Tibial nerve (tissue), 4 donors: Measurements from ENCODE around the gene IL1R1. TPM values are rescaled to one million over a fixed set of nuclear protein-coding genes. Genes with fewer than 3 reads are reported as not detected.

Source experiments
- DNase-seq, 2 donors: peaks; one replicate each; pipeline ENCODE4 v3.0.0-alpha.2; 2019; ENCODE audit warnings: low spot score in 2 of 2
- H3K27ac ChIP-seq, 4 donors: fragments of 200-600 bp; sonication (generic) in 3 of 4; one replicate each; pipeline ENCODE4 v1.5.1; 2017 to 2019; ENCODE audit warnings: mild to moderate bottlenecking in 1 of 4
- H3K27me3 ChIP-seq, 2 donors: fragments of 200-600 bp; sonication (generic) in 1 of 2; one replicate each; pipeline versions ENCODE4 v1.5.1 to v1.6.0; 2017 to 2019
- H3K36me3 ChIP-seq, 3 donors: fragments of 200-600 bp; sonication (generic); one replicate each; pipeline ENCODE4 v1.5.1; 2018 to 2019
- H3K4me1 ChIP-seq, 4 donors: fragments of 200-600 bp; sonication (generic) in 3 of 4; one replicate each; pipeline ENCODE4 v1.5.1; 2017 to 2019
- H3K4me3 ChIP-seq, 4 donors: fragments of 200-600 bp; sonication (generic) in 3 of 4; one replicate each; pipeline ENCODE4 v1.5.1; 2017 to 2019; ENCODE audit warnings: mild to moderate bottlenecking in 1 of 4, moderate library complexity in 1 of 4
- H3K9me3 ChIP-seq, 4 donors: fragments of 200-600 bp; sonication (generic) in 3 of 4; one replicate each; pipeline ENCODE4 v1.5.1; 2017 to 2019
- CTCF ChIP-seq, 5 experiments: fragments of 200-600 bp in 3 of 5; fragments of 450-650 bp in 2 of 5; sonication (generic) in 3 of 5; IDR thresholded peaks; one replicate each; pipeline ENCODE4 v1.5.1; 2016 to 2019; ENCODE audit warnings: antibody characterized with exemption in 5 of 5, mild to moderate bottlenecking in 3 of 5, moderate library complexity in 2 of 5
- EP300 ChIP-seq, 2 donors: sonication (generic); formaldehyde crosslinking; IDR thresholded peaks; one replicate each; pipeline ENCODE4 v1.6.1; 2017; ENCODE audit warnings: antibody characterized with exemption in 2 of 2, mild to moderate bottlenecking in 1 of 2
- POLR2A ChIP-seq, 2 donors: fragments of 450-650 bp; IDR thresholded peaks; one replicate each; pipeline ENCODE4 v1.6.1; 2017; ENCODE audit warnings: antibody characterized with exemption in 2 of 2, mild to moderate bottlenecking in 2 of 2, moderate library complexity in 2 of 2
- WGBS, 2 donors: methylation state at CpG; one replicate each; pipeline ENCODE4 v1.1.5; 2018; 5-methylcytosine and 5-hydroxymethylcytosine counted together
- total RNA-seq, 4 donors: library from RNA; depleted of rRNA; stranded (reverse); fragments of >200 nt; gene quantifications; one replicate each; pipeline ENCODE4 v1.1.0, GENCODE V29; 2016

IL1R1 gene
- total RNA-seq, 4 donors from 2014 or later: 29.5 to 81.2 (median 57.4) TPM

GRCh38 chr2:102200539-102200938 lies 58.0 kb downstream of the IL1R1 start:
- Histone ChIP-seq H3K4me1 (no peaks in the 10 kb centered on the region), H3K4me3 (no peak overlapping the region), H3K36me3 (no peaks in the 10 kb centered on the region), H3K27ac (no peak overlapping the region), H3K9me3 (peaks cover 0 to 12% (median 0%) of the 10 kb centered on the region in 4 donors), H3K27me3 (no peaks in the 10 kb centered on the region)
- TF ChIP-seq CTCF (IDR thresholded peaks at IDR 0.05) (no peak), EP300 (IDR thresholded peaks at IDR 0.05) (no peak), POLR2A (IDR thresholded peaks at IDR 0.05) (no peak)
- DNase-seq: no peak
- 100% methylated on average over 1 of the region's 1 CpG for WGBS, 2 donors

- Histone ChIP-seq H3K27me3 (no peaks in the 10 kb centered on the region), H3K4me1 (no peaks in the 10 kb centered on the region), H3K9me3 (peaks cover 0 to 12% (median 0%) of the 10 kb centered on the region in 4 donors), H3K4me3 (no peak overlapping the region), H3K36me3 (no peaks in the 10 kb centered on the region), H3K27ac (no peak overlapping the region)
- DNase-seq: no peak
- no peak for TF ChIP-seq POLR2A (IDR thresholded peaks at IDR 0.05)
- TF ChIP-seq EP300 (IDR thresholded peaks at IDR 0.05): no peak
- TF ChIP-seq CTCF (IDR thresholded peaks at IDR 0.05): no peak
These were observed 62.1 kb downstream of the IL1R1 start for GRCh38 chr2:102204638-102205037.

GRCh38 chr2:102206666-102207341 lies 64.3 kb downstream of the IL1R1 start:
- Histone ChIP-seq H3K27ac (no peak overlapping the region), H3K9me3 (peaks cover 0 to 12% (median 0%) of the 10 kb centered on the region in 4 donors), H3K4me1 (no peaks in the 10 kb centered on the region), H3K36me3 (no peaks in the 10 kb centered on the region), H3K4me3 (no peak overlapping the region), H3K27me3 (no peaks in the 10 kb centered on the region)
- DNase-seq: no peak
- WGBS, 2 donors: 73 to 82% methylated on average over 5 of the region's 5 CpGs
- no peak for TF ChIP-seq POLR2A (IDR thresholded peaks at IDR 0.05)
- no peak for TF ChIP-seq EP300 (IDR thresholded peaks at IDR 0.05)
- TF ChIP-seq CTCF (IDR thresholded peaks at IDR 0.05): no peak

GRCh38 chr2:102208774-102209173 lies 66.2 kb downstream of the IL1R1 start:
- Histone ChIP-seq H3K4me3 (no peak overlapping the region), H3K9me3 (peaks cover 0 to 12% (median 0%) of the 10 kb centered on the region in 4 donors), H3K27me3 (no peaks in the 10 kb centered on the region), H3K27ac (no peak overlapping the region), H3K4me1 (no peaks in the 10 kb centered on the region), H3K36me3 (no peaks in the 10 kb centered on the region)
- no peak for DNase-seq
- TF ChIP-seq EP300 (IDR thresholded peaks at IDR 0.05) (no peak), POLR2A (IDR thresholded peaks at IDR 0.05) (no peak)

GRCh38 chr2:102209474-102209873 lies 66.9 kb downstream of the IL1R1 start:
- H3K27ac ChIP-seq: no peak overlapping the region
- peaks cover 0 to 6% (median 0%) of the 10 kb centered on the region in 4 donors for H3K9me3 ChIP-seq
- no peaks in the 10 kb centered on the region for H3K36me3 ChIP-seq
- WGBS, 2 donors: 22 to 33% methylated on average over 1 of the region's 1 CpG
- no peak for DNase-seq
- no peak for TF ChIP-seq CTCF (IDR thresholded peaks at IDR 0.05)
- no peak for TF ChIP-seq EP300 (IDR thresholded peaks at IDR 0.05)
- TF ChIP-seq POLR2A (IDR thresholded peaks at IDR 0.05): no peak
- no peaks in the 10 kb centered on the region for H3K27me3 ChIP-seq
- H3K4me3 ChIP-seq: no peak overlapping the region
- no peaks in the 10 kb centered on the region for H3K4me1 ChIP-seq
